H1 (cell line): ENCODE data around the gene POLR3A. TPM values are rescaled to one million over a fixed set of nuclear protein-coding genes. Genes with fewer than 3 reads are reported as not detected.

Source experiments
- CTCF ChIA-PET: fragments of 300-600 bp; sonication (Branson Sonifier 250); formaldehyde crosslinking; loops from one replicate; lab custom pipeline; 2021; ENCODE audit not compliant: partially characterized antibody; lab: Charles Lee
- POLR2A ChIA-PET: fragments of 300-600 bp; sonication (Branson Sonifier 250); formaldehyde crosslinking; loops from one replicate; lab custom pipeline; 2021; ENCODE audit warnings: inconsistent platforms; ENCODE audit not compliant: partially characterized antibody; lab: Charles Lee
- DNase-seq, 2 experiments: peaks; one replicate each; pipeline versions ENCODE4 v3.0.0 to v3.0.0-alpha.2; 2010 to 2022; ENCODE audit warnings: low spot score in 2 of 2, low read depth in 1 of 2, mixed read lengths in 1 of 2
- FAIRE-seq: peaks from 2 replicates; lab custom pipeline; 2011; peaks lifted over from hg19 to GRCh38; lab: Jason Lieb, UNC
- H2AFZ ChIP-seq: 2 replicates; pipeline ENCODE4 v1.8.1; 2012; ENCODE audit warnings: low read length, inconsistent platforms
- H2AK5ac ChIP-seq: 2 replicates; pipeline ENCODE4 v1.6.1; 2013; ENCODE audit warnings: low read depth, low read length
- H2BK120ac ChIP-seq: replicated peaks from 2 replicates; pipeline ENCODE3; 2013; ENCODE audit warnings: low read depth, low read length, inconsistent platforms
- H2BK12ac ChIP-seq: 2 replicates; pipeline ENCODE4 v1.6.1; 2013; ENCODE audit warnings: low read depth, low read length
- H2BK15ac ChIP-seq: 2 replicates; pipeline ENCODE4 v1.6.1; 2013; ENCODE audit warnings: low read length
- H2BK20ac ChIP-seq: 2 replicates; pipeline ENCODE4 v1.6.1; 2013; ENCODE audit warnings: low read length
- H2BK5ac ChIP-seq: 2 replicates; pipeline ENCODE4 v1.6.1; 2013; ENCODE audit warnings: low read depth, low read length
- H3K14ac ChIP-seq: 2 replicates; pipeline ENCODE4 v1.6.1; 2013; ENCODE audit warnings: inconsistent platforms; ENCODE audit not compliant: insufficient read length
- H3K18ac ChIP-seq: 2 replicates; pipeline ENCODE4 v1.6.1; 2013; ENCODE audit warnings: low read length; ENCODE audit errors: extremely low read depth
- H3K23ac ChIP-seq: 2 replicates; pipeline ENCODE4 v1.6.1; 2013; ENCODE audit warnings: inconsistent platforms; ENCODE audit not compliant: insufficient read length
- H3K23me2 ChIP-seq: 2 replicates; pipeline ENCODE4 v1.6.1; 2013; ENCODE audit warnings: low read depth, low read length
- H3K27ac ChIP-seq: 2 replicates; pipeline ENCODE4 v1.6.1; 2011; ENCODE audit warnings: low read depth, low read length, inconsistent platforms
- H3K27me3 ChIP-seq, 4 experiments: replicated peaks in 1 of 4; 1 replicate in 1 of 4; 2 replicates in 3 of 4; pipeline versions ENCODE4 v1.6.1 to v1.8.1; 2011 to 2013; ENCODE audit warnings: low read length in 3 of 4, mild to moderate bottlenecking in 3 of 4, inconsistent platforms in 2 of 4, mixed read lengths in 2 of 4, moderate library complexity in 1 of 4; ENCODE audit not compliant: control insufficient read depth in 3 of 4, insufficient read depth in 3 of 4; ENCODE audit errors: extremely low read depth in 1 of 4
- H3K36me3 ChIP-seq, 4 experiments: 2 replicates each; pipeline versions ENCODE4 v1.6.1 to v1.8.1; 2011 to 2013; ENCODE audit warnings: mild to moderate bottlenecking in 4 of 4, low read length in 3 of 4, moderate library complexity in 2 of 4, control low read depth in 1 of 4, inconsistent platforms in 1 of 4; ENCODE audit not compliant: insufficient read depth in 4 of 4, control insufficient read depth in 2 of 4
- H3K4ac ChIP-seq: replicated peaks from 2 replicates; pipeline ENCODE3; 2013; ENCODE audit warnings: low read length, low read depth, mixed read lengths, inconsistent platforms; ENCODE audit not compliant: insufficient read length
- H3K4me1 ChIP-seq, 4 experiments: replicated peaks in 1 of 4; 1 replicate in 1 of 4; 2 replicates in 3 of 4; pipeline versions ENCODE4 v1.6.1 to v1.8.1; 2011 to 2013; ENCODE audit warnings: low read length in 3 of 4, inconsistent platforms in 2 of 4, mixed read lengths in 1 of 4; ENCODE audit not compliant: insufficient read depth in 4 of 4, control insufficient read depth in 3 of 4
- H3K4me2 ChIP-seq, 2 experiments: 2 replicates each; pipeline versions ENCODE4 v1.6.1 to v1.8.1; 2011 to 2013; ENCODE audit warnings: low read depth in 2 of 2, low read length in 2 of 2, control low read depth in 1 of 2, inconsistent platforms in 1 of 2, mild to moderate bottlenecking in 1 of 2; ENCODE audit not compliant: insufficient read depth in 1 of 2
- H3K4me3 ChIP-seq, 4 experiments: fragments of 200-600, 300-600 bp in 1 of 4; sonication (generic), shearing (Covaris generic), sonication (Bioruptor Twin) in 1 of 4; 2 replicates each; pipeline versions ENCODE4 v1.5.1 to v1.8.1; 2011 to 2016; ENCODE audit warnings: low read length in 4 of 4, low read depth in 3 of 4, control low read depth in 2 of 4, inconsistent platforms in 2 of 4, mild to moderate bottlenecking in 2 of 4, mixed read lengths in 1 of 4, moderate library complexity in 1 of 4; ENCODE audit not compliant: insufficient read depth in 2 of 4; ENCODE audit errors: extremely low read depth in 1 of 4
- H3K56ac ChIP-seq: replicated peaks from 2 replicates; pipeline ENCODE3; 2013; ENCODE audit warnings: low read depth, mild to moderate bottlenecking, mixed read lengths, low read length, inconsistent platforms; ENCODE audit not compliant: insufficient read length
- H3K79me1 ChIP-seq: 2 replicates; pipeline ENCODE4 v1.6.1; 2013; ENCODE audit warnings: low read depth, low read length, control low read depth
- H3K79me2 ChIP-seq, 2 experiments: 2 replicates each; pipeline versions ENCODE4 v1.6.1 to v1.8.1; 2012 to 2013; ENCODE audit warnings: low read length in 2 of 2, mild to moderate bottlenecking in 2 of 2, inconsistent platforms in 1 of 2; ENCODE audit not compliant: insufficient read depth in 2 of 2, control insufficient read depth in 1 of 2
- H3K9ac ChIP-seq, 4 experiments: replicated peaks in 1 of 4; 1 replicate in 1 of 4; 2 replicates in 3 of 4; pipeline versions ENCODE4 v1.6.1 to v1.8.1; 2011 to 2013; ENCODE audit warnings: low read depth in 3 of 4, low read length in 3 of 4, control low read depth in 2 of 4, mild to moderate bottlenecking in 2 of 4, moderate library complexity in 2 of 4, inconsistent platforms in 1 of 4; ENCODE audit errors: extremely low read depth in 1 of 4
- H3K9me3 ChIP-seq, 2 experiments: 2 replicates each; pipeline versions ENCODE4 v1.6.1 to v1.8.1; 2012 to 2013; ENCODE audit warnings: mild to moderate bottlenecking in 2 of 2, moderate library complexity in 2 of 2, control low read depth in 1 of 2, inconsistent platforms in 1 of 2, low read depth in 1 of 2, low read length in 1 of 2, mixed read lengths in 1 of 2; ENCODE audit not compliant: insufficient read depth in 2 of 2
- H4K20me1 ChIP-seq, 2 experiments: replicated peaks in 1 of 2; 2 replicates each; pipeline versions ENCODE3 to v1.8.1; 2011 to 2013; ENCODE audit warnings: inconsistent platforms in 2 of 2, low read length in 2 of 2, mild to moderate bottlenecking in 1 of 2; ENCODE audit not compliant: insufficient read depth in 2 of 2, control insufficient read depth in 1 of 2
- H4K5ac ChIP-seq: 2 replicates; pipeline ENCODE4 v1.6.1; 2013; ENCODE audit warnings: low read length, low read depth, mixed read lengths, inconsistent platforms; ENCODE audit not compliant: insufficient read length
- H4K8ac ChIP-seq: 2 replicates; pipeline ENCODE4 v1.8.0; 2013; ENCODE audit warnings: mild to moderate bottlenecking, moderate library complexity, low read length, inconsistent platforms; ENCODE audit not compliant: insufficient read depth; ENCODE audit errors: extremely low read depth
- H4K91ac ChIP-seq: replicated peaks from 2 replicates; pipeline ENCODE3; 2013; ENCODE audit warnings: low read length, mixed read lengths, inconsistent platforms; ENCODE audit not compliant: insufficient read length
- BCL11A ChIP-seq, 2 experiments: IDR thresholded peaks; one replicate each; pipeline ENCODE4 v1.6.1; 2011; ENCODE audit warnings: low read depth in 2 of 2, low read length in 2 of 2, mild to moderate bottlenecking in 2 of 2
- CBX8 ChIP-seq: fragments of 300-800, 300-1000 bp; sonication (generic); IDR thresholded peaks from 2 replicates; pipeline ENCODE4 v1.7.1; 2016; ENCODE audit warnings: low read depth, low read length, borderline replicate concordance
- CEBPB ChIP-seq: IDR thresholded peaks from 2 replicates; pipeline ENCODE4 v1.6.1; 2012; ENCODE audit warnings: low read depth, low read length
- HDAC6 ChIP-seq: IDR thresholded peaks from one replicate; pipeline ENCODE4 v1.7.1; 2012; ENCODE audit warnings: low read depth, mild to moderate bottlenecking, inconsistent platforms, low read length, moderate library complexity
- KDM5A ChIP-seq: fragments of 200-600 bp; IDR thresholded peaks from 2 replicates; pipeline ENCODE4 v1.7.1; 2012; ENCODE audit warnings: mild to moderate bottlenecking, low read length, inconsistent platforms, mixed read lengths
- MAFK ChIP-seq: IDR thresholded peaks from 2 replicates; pipeline ENCODE4 v1.6.1; 2012; ENCODE audit warnings: low read depth, mild to moderate bottlenecking, improper control_type of control experiment, low read length
- RNF2 ChIP-seq: fragments of 200-900, 300-1000 bp; sonication (generic); IDR thresholded peaks from 2 replicates; pipeline ENCODE4 v1.7.1; 2016; ENCODE audit warnings: borderline replicate concordance, low read depth, mild to moderate bottlenecking, antibody characterized with exemption, low read length; ENCODE audit not compliant: poor library complexity, severe bottlenecking; ENCODE audit errors: missing control alignments
- SRF ChIP-seq: IDR thresholded peaks from 2 replicates; pipeline ENCODE4 v1.6.1; 2011; ENCODE audit warnings: mild to moderate bottlenecking, low read depth, low read length, moderate library complexity
- TBP ChIP-seq: IDR thresholded peaks from 2 replicates; pipeline ENCODE4 v1.6.1; 2011; ENCODE audit warnings: low read depth, low read length, improper control_type of control experiment
- YY1 ChIP-seq: IDR thresholded peaks from 2 replicates; pipeline ENCODE4 v1.6.1; 2011; ENCODE audit warnings: low read depth, mild to moderate bottlenecking, low read length
- WGBS, 2 experiments: shearing (Covaris generic) in 1 of 2; methylation state at CpG; one replicate each; pipeline versions ENCODE4 v1.1.6 to v1.1.7; 2013 to 2015; ENCODE audit warnings: low lambda C conversion rate in 2 of 2, mixed read lengths in 2 of 2, inconsistent platforms in 1 of 2, low coverage in 1 of 2, missing lambda C conversion rate in 1 of 2; ENCODE audit not compliant: insufficient replicate concordance in 2 of 2, insufficient coverage in 1 of 2, insufficient read length in 1 of 2; ENCODE audit errors: extremely low coverage in 1 of 2, missing lambda C conversion rate in 1 of 2; 5-methylcytosine and 5-hydroxymethylcytosine counted together
- polyA plus RNA-seq, 7 experiments: library from polyadenylated mRNA; depleted of rRNA in 3 of 7; stranded (reverse) in 5 of 7; unstranded in 2 of 7; fragments of >200 nt in 5 of 7; fragments of 200-250 nt in 2 of 7; gene quantifications; 1 replicate in 5 of 7; 2 replicates in 1 of 7; 4 replicates in 1 of 7; pipeline versions ENCODE4 v1.2.1 to v1.2.3, GENCODE V29; 2011 to 2013; ENCODE audit warnings: missing spikeins in 2 of 7, mixed read lengths in 2 of 7
- total RNA-seq: library from RNA; stranded (reverse); fragmentation: NEBNext Ultra II Directional; extraction: Animal tissue kit (Norgen Biotek cat#: 25700); gene quantifications from 2 replicates; pipeline ENCODE4 v1.2.1, GENCODE V29; 2021
- TF ChIP-seq, protein P1 (sequence below): IDR thresholded peaks from 2 replicates; pipeline ENCODE4 v1.6.1; 2012; ENCODE audit warnings: inconsistent platforms

The POLR3A gene
- total and polyA plus RNA-seq, 2 of the 8 experiments (the other 6 are each of a cell fraction or from before 2014, with no cell fraction given): 11.3 to 38.6 TPM

DNA sequence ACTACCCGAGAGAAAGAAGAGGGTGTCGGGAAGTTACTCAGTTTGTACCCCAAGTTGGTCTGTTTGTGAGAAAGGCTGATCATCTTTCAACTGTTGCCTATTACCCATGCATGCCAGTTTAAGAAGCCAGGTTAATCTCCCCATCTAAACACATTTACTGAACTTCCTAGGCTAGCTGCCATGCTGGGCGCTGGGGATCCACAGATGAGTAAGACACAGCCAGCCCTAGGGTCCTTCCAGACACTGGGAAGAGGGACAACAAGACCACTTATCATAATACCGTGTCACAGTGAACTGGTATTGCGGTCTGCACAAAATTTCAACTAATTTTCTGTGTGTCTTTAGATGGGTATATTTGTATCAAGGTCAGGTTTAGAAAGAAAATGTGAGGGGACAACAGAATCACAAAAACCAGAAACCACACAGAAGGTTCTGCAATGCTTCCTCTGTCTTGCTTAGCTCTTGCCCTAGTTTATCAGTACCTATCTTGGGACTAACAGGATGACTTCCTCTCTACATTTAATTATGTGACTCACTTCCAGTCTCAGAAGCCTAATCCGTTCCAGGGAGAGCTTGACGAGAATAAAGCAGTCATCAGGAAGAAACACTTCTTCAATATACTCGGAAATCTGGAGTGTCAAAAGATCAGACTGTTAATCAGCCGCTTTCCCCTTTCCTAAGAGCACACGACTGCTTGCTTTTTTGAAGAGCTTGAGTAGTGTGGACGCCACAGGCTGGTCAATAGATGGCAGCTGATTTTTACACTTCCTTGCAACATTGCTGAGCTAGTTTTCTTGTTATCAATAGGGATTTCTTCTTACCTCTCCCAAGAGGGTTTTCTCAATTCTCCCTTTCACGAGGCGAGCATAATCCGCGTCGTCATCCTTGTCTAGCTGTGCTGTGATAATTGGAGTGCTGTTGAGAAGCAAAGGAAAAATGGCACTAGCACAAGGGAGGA, 45.7 kb downstream of the POLR3A start:
- Histone ChIP-seq H3K9ac (no peak overlapping the region), H3K4me1 (no peaks in the 10 kb centered on the region), H3K23ac (no peak overlapping the region), H2BK20ac (no peak overlapping the region), H3K56ac (no peak overlapping the region), H3K4ac (no peak overlapping the region), H3K79me2 (no peaks in the 10 kb centered on the region), H3K27me3 (no peaks in the 10 kb centered on the region), H3K27ac (no peak overlapping the region), H3K79me1 (no peaks in the 10 kb centered on the region; the same call in 1 of the 2 replicates), H3K4me2 (no peak overlapping the region), H2BK5ac (no peak overlapping the region), H3K9me3 (no peaks in the 10 kb centered on the region), H3K14ac (no peak overlapping the region), H3K36me3 (peaks cover 63 to 94% (median 82%) of the 10 kb centered on the region in 4 experiments), H2BK12ac (no peak overlapping the region), H4K8ac (no peak overlapping the region), H3K18ac (no peak overlapping the region), H2BK120ac (no peak overlapping the region), H4K20me1 (peaks cover 2% of the 10 kb centered on the region in 2 experiments), H2AK5ac (no peak overlapping the region), H4K5ac (no peak overlapping the region), H4K91ac (no peak overlapping the region), H2AFZ (no peak overlapping the region), H2BK15ac (no peak overlapping the region), H3K23me2 (no peaks in the 10 kb centered on the region), H3K4me3 (no peak overlapping the region)
- no peak for FAIRE-seq
- no peak for DNase-seq
- POLR2A ChIA-PET: interaction anchor here (0.5 to 1.6 kb wide), 3 partner anchors 9 to 46 kb away, joined by 3 to 4 read pairs (median 3); no protein-coding TSS in a partner anchor
- WGBS, 2 experiments: 90% methylated on average over 16 of the region's 16 CpGs; no CpG with 5 or more reads in 1 of the 2 experiments
- CTCF ChIA-PET: interaction anchor here (0.6 to 1.9 kb wide), 9 partner anchors 10 to 168 kb away, joined by 3 to 11 read pairs (median 3); no protein-coding TSS in a partner anchor
- TF ChIP-seq MAFK (no peak), BCL11A (IDR thresholded peaks at IDR 0.05; ENCODE audit: low read depth in 2 of 2, low read length in 2 of 2) (no peak), RNF2 (no peak), TBP (no peak), HDAC6 (no peak), KDM5A (no peak), SRF (no peak), CBX8 (no peak), CEBPB (no peak), YY1 (no peak)
- TF ChIP-seq, protein P1, sequence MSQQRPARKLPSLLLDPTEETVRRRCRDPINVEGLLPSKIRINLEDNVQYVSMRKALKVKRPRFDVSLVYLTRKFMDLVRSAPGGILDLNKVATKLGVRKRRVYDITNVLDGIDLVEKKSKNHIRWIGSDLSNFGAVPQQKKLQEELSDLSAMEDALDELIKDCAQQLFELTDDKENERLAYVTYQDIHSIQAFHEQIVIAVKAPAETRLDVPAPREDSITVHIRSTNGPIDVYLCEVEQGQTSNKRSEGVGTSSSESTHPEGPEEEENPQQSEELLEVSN: no peak
